ENCODE data around the gene CCDC13.
"Not testable (repeated sequence)": the region's sequence is repeated elsewhere in the genome, so short reads cannot be mapped to it uniquely, and the experiment has no call there.

DNA sequence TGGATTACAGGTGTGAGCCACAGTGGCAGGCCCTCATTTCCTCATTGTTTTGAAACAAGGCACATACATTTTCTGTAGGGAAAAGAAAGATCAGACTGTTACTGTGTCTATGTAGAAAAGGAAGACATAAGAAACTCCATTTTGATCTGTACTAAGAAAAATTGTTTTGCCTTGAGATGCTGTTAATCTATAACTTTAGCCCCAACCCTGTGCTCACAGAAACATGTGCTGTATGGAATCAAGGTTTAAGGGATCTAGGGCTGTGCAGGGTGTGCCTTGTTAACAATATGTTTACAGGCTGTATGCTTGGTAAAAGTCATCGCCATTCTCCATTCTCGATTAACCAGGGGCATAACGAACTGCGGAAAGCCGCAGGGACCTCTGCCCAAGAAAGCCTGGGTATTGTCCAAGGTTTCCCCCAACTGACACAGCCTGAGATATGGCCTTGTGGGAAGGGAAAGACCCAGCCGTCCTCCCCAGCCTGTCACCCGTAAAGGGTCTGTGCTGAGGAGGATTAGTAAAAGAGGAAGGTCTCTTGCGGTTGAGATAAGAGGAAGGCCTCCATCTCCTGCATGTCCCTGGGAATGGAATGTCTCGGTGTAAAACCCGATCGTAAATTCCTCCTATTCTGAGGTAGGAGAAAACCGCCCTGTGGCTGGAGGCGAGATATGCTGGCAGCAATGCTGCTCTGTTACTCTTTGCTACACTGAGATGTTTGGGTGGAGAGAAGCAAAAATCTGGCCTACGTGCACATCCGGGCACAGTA lies 38.2 kb upstream of the CCDC13 start:
- not testable (repeated sequence) for TF ChIP-seq CTCF (optimal IDR thresholded peaks at IDR 0.05 in 1 of 3, IDR thresholded peaks at IDR 0.05 in 1 of 3, conservative IDR thresholded peaks at IDR 0.05 in 1 of 3; ENCODE audit: extremely low read depth in 1 of 3, insufficient read depth in 2 of 3, low read length in 3 of 3); EZH2 (IDR thresholded peaks at IDR 0.05; ENCODE audit: low read length)
